GM12873 (cell line): ENCODE data around the gene BDH2.

Experiments used
- CTCF ChIP-seq: IDR thresholded peaks from 2 replicates; pipeline ENCODE4 v1.5.1; 2012; ENCODE audit warnings: low read depth, mild to moderate bottlenecking, moderate library complexity, low read length, control low read depth; ENCODE audit not compliant: insufficient read depth; ENCODE audit errors: missing control alignments

Gene BDH2

GRCh38 chr4:103046416-103047290 is 53.0 kb downstream of the BDH2 start:
- peak; percentile 78 for TF ChIP-seq CTCF

GRCh38 chr4:103044183-103044582 is 55.5 kb downstream of the BDH2 start:
- no peak for TF ChIP-seq CTCF

GRCh38 chr4:103036169-103036568 is 63.5 kb downstream of the BDH2 start:
- TF ChIP-seq CTCF: no peak

- peak; percentile 69 for TF ChIP-seq CTCF
Measured at GRCh38 chr4:103032574-103032973, 67.1 kb downstream of the BDH2 start.

- no peak for TF ChIP-seq CTCF
Measured at GRCh38 chr4:103030791-103031190, 68.8 kb downstream of the BDH2 start.

- no peak for TF ChIP-seq CTCF
Measured at GRCh38 chr4:103029300-103029699, 70.3 kb downstream of the BDH2 start.
